ENCODE data around the gene LHX4. TPM values are rescaled to one million over a fixed set of nuclear protein-coding genes. Genes with fewer than 3 reads are reported as not detected.

Gene LHX4
- total RNA-seq, 1 donor from 2014 or later = 0.36 TPM

GRCh38 chr1:180257486-180257885 lies 27.4 kb downstream of the LHX4 start:
- Histone ChIP-seq H3K27me3 (ENCODE audit: insufficient read depth, low read length) (no peaks in the 10 kb centered on the region), H3K4me3 (ENCODE audit: insufficient read depth, low read depth, low read length) (no peak overlapping the region), H3K36me3 (ENCODE audit: insufficient read depth, low read length) (no peaks in the 10 kb centered on the region), H3K9me3 (ENCODE audit: insufficient read depth, low read depth, low read length) (no peaks in the 10 kb centered on the region), H4K20me1 (ENCODE audit: insufficient read depth, low read length) (no peaks in the 10 kb centered on the region), H3K27ac (ENCODE audit: low read depth, low read length) (no peak overlapping the region), H3K79me2 (ENCODE audit: insufficient read depth, low read length) (no peaks in the 10 kb centered on the region), H3K4me1 (ENCODE audit: insufficient read depth, low read length) (no peaks in the 10 kb centered on the region), H3K9ac (ENCODE audit: low read length) (no peak overlapping the region), H3K4me2 (ENCODE audit: low read length) (no peak overlapping the region), H2AFZ (ENCODE audit: low read depth, low read length) (no peak overlapping the region)
- FAIRE-seq = no peak
- DNase-seq (ENCODE audit: low read depth) = no peak
- no peaks in the 10 kb centered on the region for H3K36me3 Mint-ChIP-seq (ENCODE audit: low read depth, unreplicated experiment)
- peaks cover 14% of the 10 kb centered on the region for H3K4me1 Mint-ChIP-seq (ENCODE audit: low read depth, unreplicated experiment)
- H3K27me3 Mint-ChIP-seq (ENCODE audit: low read depth, unreplicated experiment) = peaks cover 51% of the 10 kb centered on the region
- no peaks in the 10 kb centered on the region for H3K9me3 Mint-ChIP-seq (ENCODE audit: unreplicated experiment)
- H3K4me3 Mint-ChIP-seq (ENCODE audit: unreplicated experiment) = no peak overlapping the region
- no peak for TF ChIP-seq CTCF (IDR thresholded peaks at IDR 0.05; ENCODE audit: insufficient read depth, low read depth, low read length)
- TF ChIP-seq EZH2 (IDR thresholded peaks at IDR 0.05; ENCODE audit: insufficient read depth, low read length) = no peak
- H3K27ac Mint-ChIP-seq (ENCODE audit: unreplicated experiment) = no peak overlapping the region

GRCh38 chr1:180258290-180258689 lies 28.2 kb downstream of the LHX4 start:
- peaks cover 2% of the 10 kb centered on the region for H3K4me1 ChIP-seq (ENCODE audit: insufficient read depth, low read length)
- FAIRE-seq (no peak), DNase-seq (ENCODE audit: low read depth) (no peak)
- no peaks in the 10 kb centered on the region for H3K36me3 Mint-ChIP-seq (ENCODE audit: low read depth, unreplicated experiment)
- no peak overlapping the region for H3K27ac Mint-ChIP-seq (ENCODE audit: unreplicated experiment)
- H3K4me2 ChIP-seq (ENCODE audit: low read length) = no peak overlapping the region
- H2AFZ ChIP-seq (ENCODE audit: low read depth, low read length) = no peak overlapping the region
- no peak overlapping the region for H3K9ac ChIP-seq (ENCODE audit: low read length)
- H3K27ac ChIP-seq (ENCODE audit: low read depth, low read length) = no peak overlapping the region
- H3K27me3 Mint-ChIP-seq (ENCODE audit: low read depth, unreplicated experiment) = peaks cover 47% of the 10 kb centered on the region
- no peaks in the 10 kb centered on the region for H3K79me2 ChIP-seq (ENCODE audit: insufficient read depth, low read length)
- no peaks in the 10 kb centered on the region for H3K27me3 ChIP-seq (ENCODE audit: insufficient read depth, low read length)
- H3K36me3 ChIP-seq (ENCODE audit: insufficient read depth, low read length) = no peaks in the 10 kb centered on the region
- no peak overlapping the region for H3K4me3 Mint-ChIP-seq (ENCODE audit: unreplicated experiment)
- H3K4me1 Mint-ChIP-seq (ENCODE audit: low read depth, unreplicated experiment) = peaks cover 12% of the 10 kb centered on the region
- no peaks in the 10 kb centered on the region for H3K9me3 Mint-ChIP-seq (ENCODE audit: unreplicated experiment)
- peaks cover 3% of the 10 kb centered on the region for H4K20me1 ChIP-seq (ENCODE audit: insufficient read depth, low read length)
- TF ChIP-seq CTCF (IDR thresholded peaks at IDR 0.05; ENCODE audit: insufficient read depth, low read depth, low read length) (no peak), EZH2 (IDR thresholded peaks at IDR 0.05; ENCODE audit: insufficient read depth, low read length) (no peak)
- no peaks in the 10 kb centered on the region for H3K9me3 ChIP-seq (ENCODE audit: insufficient read depth, low read depth, low read length)
- H3K4me3 ChIP-seq (ENCODE audit: insufficient read depth, low read depth, low read length) = no peak overlapping the region

GRCh38 chr1:180258935-180259334 lies 28.9 kb downstream of the LHX4 start:
- no peak overlapping the region for H3K9ac ChIP-seq (ENCODE audit: low read length)
- H4K20me1 ChIP-seq (ENCODE audit: insufficient read depth, low read length) = peaks cover 3% of the 10 kb centered on the region
- no peaks in the 10 kb centered on the region for H3K79me2 ChIP-seq (ENCODE audit: insufficient read depth, low read length)
- no peaks in the 10 kb centered on the region for H3K36me3 ChIP-seq (ENCODE audit: insufficient read depth, low read length)
- no peaks in the 10 kb centered on the region for H3K9me3 ChIP-seq (ENCODE audit: insufficient read depth, low read depth, low read length)
- H3K4me1 Mint-ChIP-seq (ENCODE audit: low read depth, unreplicated experiment) = peaks cover 12% of the 10 kb centered on the region
- no peak overlapping the region for H3K4me3 ChIP-seq (ENCODE audit: insufficient read depth, low read depth, low read length)
- DNase-seq (ENCODE audit: low read depth) (no peak), FAIRE-seq (no peak)
- no peak overlapping the region for H2AFZ ChIP-seq (ENCODE audit: low read depth, low read length)
- no peaks in the 10 kb centered on the region for H3K27me3 ChIP-seq (ENCODE audit: insufficient read depth, low read length)
- H3K27ac Mint-ChIP-seq (ENCODE audit: unreplicated experiment) = no peak overlapping the region
- no peaks in the 10 kb centered on the region for H3K36me3 Mint-ChIP-seq (ENCODE audit: low read depth, unreplicated experiment)
- no peak overlapping the region for H3K27ac ChIP-seq (ENCODE audit: low read depth, low read length)
- no peak overlapping the region for H3K4me3 Mint-ChIP-seq (ENCODE audit: unreplicated experiment)
- H3K27me3 Mint-ChIP-seq (ENCODE audit: low read depth, unreplicated experiment) = peaks cover 47% of the 10 kb centered on the region
- no peak for TF ChIP-seq CTCF (IDR thresholded peaks at IDR 0.05; ENCODE audit: insufficient read depth, low read depth, low read length)
- no peak for TF ChIP-seq EZH2 (IDR thresholded peaks at IDR 0.05; ENCODE audit: insufficient read depth, low read length)
- H3K9me3 Mint-ChIP-seq (ENCODE audit: unreplicated experiment) = no peaks in the 10 kb centered on the region
- no peak overlapping the region for H3K4me2 ChIP-seq (ENCODE audit: low read length)
- peaks cover 2% of the 10 kb centered on the region for H3K4me1 ChIP-seq (ENCODE audit: insufficient read depth, low read length)

Data from astrocyte (in vitro differentiated cells and primary cell).